Measurements from ENCODE around the gene BMPR1A.

DNA sequence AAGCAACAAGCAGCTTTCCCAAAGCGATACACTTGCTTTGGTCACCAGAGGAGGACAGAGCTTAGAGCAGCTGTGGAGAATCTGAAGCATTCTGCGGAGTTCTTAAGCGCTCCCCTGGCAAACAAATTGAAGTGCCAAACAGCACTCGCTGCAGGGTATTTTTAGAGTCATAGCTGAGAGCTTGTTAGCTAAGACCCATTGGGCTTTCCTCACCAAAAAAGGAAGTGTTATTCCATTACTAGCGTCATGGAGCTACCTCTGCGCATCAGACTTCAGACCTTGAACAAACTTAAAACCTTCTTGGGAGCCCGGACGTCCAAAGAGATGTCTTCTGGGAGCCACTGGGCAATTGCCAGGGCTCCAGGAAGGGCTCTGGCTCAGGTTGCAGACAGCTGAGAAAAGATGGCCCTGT is 23.2 kb upstream of the BMPR1A start:
- TF ChIP-seq, protein P1, sequence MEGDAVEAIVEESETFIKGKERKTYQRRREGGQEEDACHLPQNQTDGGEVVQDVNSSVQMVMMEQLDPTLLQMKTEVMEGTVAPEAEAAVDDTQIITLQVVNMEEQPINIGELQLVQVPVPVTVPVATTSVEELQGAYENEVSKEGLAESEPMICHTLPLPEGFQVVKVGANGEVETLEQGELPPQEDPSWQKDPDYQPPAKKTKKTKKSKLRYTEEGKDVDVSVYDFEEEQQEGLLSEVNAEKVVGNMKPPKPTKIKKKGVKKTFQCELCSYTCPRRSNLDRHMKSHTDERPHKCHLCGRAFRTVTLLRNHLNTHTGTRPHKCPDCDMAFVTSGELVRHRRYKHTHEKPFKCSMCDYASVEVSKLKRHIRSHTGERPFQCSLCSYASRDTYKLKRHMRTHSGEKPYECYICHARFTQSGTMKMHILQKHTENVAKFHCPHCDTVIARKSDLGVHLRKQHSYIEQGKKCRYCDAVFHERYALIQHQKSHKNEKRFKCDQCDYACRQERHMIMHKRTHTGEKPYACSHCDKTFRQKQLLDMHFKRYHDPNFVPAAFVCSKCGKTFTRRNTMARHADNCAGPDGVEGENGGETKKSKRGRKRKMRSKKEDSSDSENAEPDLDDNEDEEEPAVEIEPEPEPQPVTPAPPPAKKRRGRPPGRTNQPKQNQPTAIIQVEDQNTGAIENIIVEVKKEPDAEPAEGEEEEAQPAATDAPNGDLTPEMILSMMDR (IDR thresholded peaks at IDR 0.05): no peak
- no peak for TF ChIP-seq POLR2A (IDR thresholded peaks at IDR 0.05)

All from right lobe of liver (tissue), 4 donors.